Astrocyte (in vitro differentiated cells and primary cell): ENCODE measurements around the gene KBTBD13.

Experiments used
- CTCF ChIP-seq: IDR thresholded peaks from 2 replicates; pipeline ENCODE4 v1.5.1; 2011; ENCODE audit warnings: low read depth, mild to moderate bottlenecking, inconsistent platforms, low read length, moderate library complexity; ENCODE audit not compliant: insufficient read depth
- EZH2 ChIP-seq: IDR thresholded peaks from 2 replicates; pipeline ENCODE4 v1.6.1; 2012; ENCODE audit warnings: mild to moderate bottlenecking, low read length, inconsistent platforms; ENCODE audit not compliant: insufficient read depth

GRCh38 chr15:65052956-65053355 is 23.6 kb upstream of the KBTBD13 start:
- TF ChIP-seq CTCF: no peak
- TF ChIP-seq EZH2: no peak
